Suprapubic skin (tissue), 4 donors: ENCODE measurements around the gene AK1. TPM values are rescaled to one million over a fixed set of nuclear protein-coding genes. Genes with fewer than 3 reads are reported as not detected.

ENCODE experiments used
- DNase-seq, 2 donors: peaks; one replicate each; pipeline ENCODE4 v3.0.0-alpha.2; 2019; ENCODE audit warnings: low spot score in 2 of 2
- H3K27ac ChIP-seq: fragments of 200-600 bp; sonication (generic); one replicate; pipeline ENCODE4 v1.5.1; 2019
- H3K27me3 ChIP-seq: fragments of 200-600 bp; sonication (generic); one replicate; pipeline ENCODE4 v1.5.1; 2019
- H3K36me3 ChIP-seq: fragments of 200-600 bp; sonication (generic); one replicate; pipeline ENCODE4 v1.5.1; 2019
- H3K4me1 ChIP-seq: fragments of 200-600 bp; sonication (generic); one replicate; pipeline ENCODE4 v1.5.1; 2019
- H3K4me3 ChIP-seq: fragments of 200-600 bp; sonication (generic); one replicate; pipeline ENCODE4 v1.5.1; 2019; ENCODE audit warnings: mild to moderate bottlenecking
- H3K9me3 ChIP-seq: fragments of 200-600 bp; sonication (generic); one replicate; pipeline ENCODE4 v1.5.1; 2019
- EP300 ChIP-seq: sonication (generic); formaldehyde crosslinking; IDR thresholded peaks from one replicate; pipeline ENCODE4 v1.6.1; 2017; ENCODE audit warnings: antibody characterized with exemption
- POLR2A ChIP-seq, 2 donors: fragments of 450-650 bp; IDR thresholded peaks; one replicate each; pipeline ENCODE4 v1.6.1; 2017; ENCODE audit warnings: antibody characterized with exemption in 2 of 2, mild to moderate bottlenecking in 2 of 2, moderate library complexity in 2 of 2
- POLR2AphosphoS5 ChIP-seq, 3 donors: sonication (generic); formaldehyde crosslinking; IDR thresholded peaks; one replicate each; pipeline ENCODE4 v1.6.1; 2017; ENCODE audit warnings: antibody characterized with exemption in 3 of 3
- WGBS: methylation state at CpG from one replicate; pipeline ENCODE4 v1.1.5; 2018; 5-methylcytosine and 5-hydroxymethylcytosine counted together
- total RNA-seq, 4 donors: library from RNA; depleted of rRNA; stranded (reverse); fragments of >200 nt; gene quantifications; one replicate each; pipeline ENCODE4 v1.1.0, GENCODE V29; 2016
- TF ChIP-seq, protein P1 (sequence below), 2 donors: fragments of 200-600 bp in 1 of 2; fragments of 450-650 bp in 1 of 2; sonication (generic) in 1 of 2; IDR thresholded peaks; one replicate each; pipeline ENCODE4 v1.5.1; 2016 to 2019; ENCODE audit warnings: antibody characterized with exemption in 2 of 2, mild to moderate bottlenecking in 1 of 2, moderate library complexity in 1 of 2

AK1 gene
- total RNA-seq, 4 donors from 2014 or later: 22.6 to 36.0 (median 26.0) TPM

DNA sequence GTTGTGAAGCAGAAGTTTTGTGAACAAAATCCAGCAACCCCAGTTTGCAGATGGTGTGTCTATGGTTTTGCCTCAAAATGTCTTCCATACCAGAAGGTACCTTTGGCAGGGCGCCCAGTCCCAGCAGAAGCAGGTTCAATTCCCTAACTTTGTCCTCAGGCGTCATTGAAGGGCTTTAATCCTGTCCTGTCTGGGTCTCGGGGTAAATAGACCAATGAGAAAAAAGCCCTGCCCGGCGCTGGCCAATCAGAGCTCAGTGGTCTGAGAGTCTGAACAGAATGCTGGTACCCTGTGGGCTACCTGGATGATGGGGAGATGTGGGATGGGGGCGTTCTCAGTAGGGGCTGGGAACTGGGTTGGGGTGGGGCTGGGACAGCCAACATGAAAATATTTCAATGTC, 45.6 kb upstream of the AK1 start:
- no peak for TF ChIP-seq EP300
- TF ChIP-seq POLR2AphosphoS5 (IDR thresholded peaks at IDR 0.05): no peak
- TF ChIP-seq, protein P1, sequence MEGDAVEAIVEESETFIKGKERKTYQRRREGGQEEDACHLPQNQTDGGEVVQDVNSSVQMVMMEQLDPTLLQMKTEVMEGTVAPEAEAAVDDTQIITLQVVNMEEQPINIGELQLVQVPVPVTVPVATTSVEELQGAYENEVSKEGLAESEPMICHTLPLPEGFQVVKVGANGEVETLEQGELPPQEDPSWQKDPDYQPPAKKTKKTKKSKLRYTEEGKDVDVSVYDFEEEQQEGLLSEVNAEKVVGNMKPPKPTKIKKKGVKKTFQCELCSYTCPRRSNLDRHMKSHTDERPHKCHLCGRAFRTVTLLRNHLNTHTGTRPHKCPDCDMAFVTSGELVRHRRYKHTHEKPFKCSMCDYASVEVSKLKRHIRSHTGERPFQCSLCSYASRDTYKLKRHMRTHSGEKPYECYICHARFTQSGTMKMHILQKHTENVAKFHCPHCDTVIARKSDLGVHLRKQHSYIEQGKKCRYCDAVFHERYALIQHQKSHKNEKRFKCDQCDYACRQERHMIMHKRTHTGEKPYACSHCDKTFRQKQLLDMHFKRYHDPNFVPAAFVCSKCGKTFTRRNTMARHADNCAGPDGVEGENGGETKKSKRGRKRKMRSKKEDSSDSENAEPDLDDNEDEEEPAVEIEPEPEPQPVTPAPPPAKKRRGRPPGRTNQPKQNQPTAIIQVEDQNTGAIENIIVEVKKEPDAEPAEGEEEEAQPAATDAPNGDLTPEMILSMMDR (IDR thresholded peaks at IDR 0.05): no peak
- no peak for TF ChIP-seq POLR2A (IDR thresholded peaks at IDR 0.05)
- Histone ChIP-seq H3K4me3 (no peak overlapping the region), H3K4me1 (peaks cover 56% of the 10 kb centered on the region), H3K27ac (no peak overlapping the region), H3K36me3 (no peaks in the 10 kb centered on the region), H3K27me3 (peaks cover 3% of the 10 kb centered on the region), H3K9me3 (no peaks in the 10 kb centered on the region)
- WGBS: 74% methylated on average over 6 of the region's 6 CpGs
- DNase-seq: no peak

DNA sequence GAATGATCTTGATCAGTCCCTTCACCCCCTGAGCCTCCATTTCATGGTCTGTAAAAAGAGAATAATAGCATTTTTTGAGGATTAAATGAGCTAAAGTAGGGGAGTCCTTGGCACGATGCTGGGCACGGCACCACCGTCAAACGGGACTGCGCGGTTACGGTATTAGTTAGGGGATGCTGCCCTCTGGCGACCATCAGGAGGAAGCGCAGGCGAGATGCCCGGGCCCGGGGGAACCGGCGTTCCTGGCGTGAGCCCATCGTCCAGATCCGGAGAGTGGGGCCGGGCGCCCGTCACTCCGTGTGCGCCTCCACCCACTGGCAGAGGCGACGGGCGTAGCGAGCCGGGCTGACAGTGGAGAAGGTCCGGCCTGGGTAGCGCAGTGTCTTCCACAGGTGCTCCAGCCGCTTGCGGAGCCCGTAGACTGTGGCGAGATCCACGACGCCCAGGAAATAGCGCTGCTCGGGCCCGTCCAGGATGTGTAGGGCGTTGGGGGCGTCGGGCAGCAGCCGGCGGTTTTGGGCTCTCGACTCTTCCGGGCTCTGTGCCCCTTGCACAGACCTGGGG, 44.2 kb upstream of the AK1 start:
- H3K27ac ChIP-seq: no peak overlapping the region
- H3K36me3 ChIP-seq: no peaks in the 10 kb centered on the region
- DNase-seq: peak in 1 of 2 donors; percentile 90
- no peaks in the 10 kb centered on the region for H3K9me3 ChIP-seq
- peak overlapping the region; percentile 22 for H3K4me3 ChIP-seq
- H3K4me1 ChIP-seq: peaks cover 56% of the 10 kb centered on the region
- 3% methylated on average over 19 of the region's 45 CpGs for WGBS
- peaks cover 3% of the 10 kb centered on the region for H3K27me3 ChIP-seq
- TF ChIP-seq, protein P1 (IDR thresholded peaks at IDR 0.05): peak; percentile 92 to 94
- TF ChIP-seq POLR2A (IDR thresholded peaks at IDR 0.05): no peak
- TF ChIP-seq POLR2AphosphoS5 (IDR thresholded peaks at IDR 0.05): peak in 1 of 3 donors; percentile 28
- no peak for TF ChIP-seq EP300

DNA sequence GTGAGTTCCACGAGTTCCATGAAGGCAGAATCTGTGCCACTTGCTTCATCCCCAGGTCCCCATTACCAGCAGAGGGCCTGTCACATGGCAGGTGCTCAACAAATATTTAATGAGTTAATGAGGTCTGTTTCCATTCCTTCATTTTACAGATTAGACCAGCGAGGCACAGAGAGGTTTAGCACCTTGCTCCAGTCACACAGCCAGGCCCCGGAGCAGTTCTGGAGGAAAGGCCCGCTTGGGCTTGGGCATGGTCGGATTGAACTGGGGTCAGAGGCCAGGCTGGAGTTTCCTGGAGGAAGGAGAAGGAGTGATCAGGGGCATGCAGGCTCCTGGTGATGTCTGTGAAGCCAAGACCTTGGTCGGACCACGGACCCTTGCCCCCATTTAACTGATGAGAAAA, 43.3 kb upstream of the AK1 start:
- Histone ChIP-seq H3K4me1 (peaks cover 63% of the 10 kb centered on the region), H3K4me3 (no peak overlapping the region), H3K27ac (no peak overlapping the region), H3K9me3 (no peaks in the 10 kb centered on the region), H3K27me3 (no peaks in the 10 kb centered on the region), H3K36me3 (no peaks in the 10 kb centered on the region)
- TF ChIP-seq POLR2AphosphoS5 (IDR thresholded peaks at IDR 0.05): no peak
- no peak for TF ChIP-seq EP300
- TF ChIP-seq, protein P1 (IDR thresholded peaks at IDR 0.05): no peak
- TF ChIP-seq POLR2A (IDR thresholded peaks at IDR 0.05): no peak
- DNase-seq: no peak
- WGBS: 67% methylated on average over 7 of the region's 7 CpGs

DNA sequence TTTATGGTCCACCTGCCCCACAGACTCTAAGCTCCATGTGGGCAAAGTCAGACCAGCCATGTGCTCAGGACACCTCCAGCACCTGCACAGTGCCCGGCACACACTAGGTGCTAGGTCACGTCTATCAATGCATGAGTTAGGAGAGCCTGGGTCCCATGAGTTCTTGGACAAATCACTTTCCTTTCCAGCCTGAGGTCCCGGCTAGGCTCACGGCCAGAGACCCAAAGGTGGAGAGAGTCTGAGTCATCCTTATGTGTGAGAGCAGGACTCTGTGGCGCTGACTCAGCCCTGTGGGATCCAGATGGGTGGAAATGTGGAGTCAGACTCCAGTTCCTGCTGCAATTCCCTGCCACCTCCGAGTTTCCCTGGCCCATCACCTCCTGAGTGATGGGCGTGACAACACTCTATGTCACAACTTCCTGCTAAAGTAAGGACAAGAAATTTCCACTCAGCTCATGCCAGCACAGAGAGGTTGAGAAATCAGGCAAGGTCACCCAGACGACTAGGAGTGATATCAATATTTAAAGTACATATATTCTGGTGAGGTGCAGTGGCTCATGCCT, 41.9 kb upstream of the AK1 start:
- no peaks in the 10 kb centered on the region for H3K9me3 ChIP-seq
- H3K4me1 ChIP-seq: peaks cover 72% of the 10 kb centered on the region
- no peak overlapping the region for H3K4me3 ChIP-seq
- no peaks in the 10 kb centered on the region for H3K36me3 ChIP-seq
- no peaks in the 10 kb centered on the region for H3K27me3 ChIP-seq
- TF ChIP-seq POLR2A (IDR thresholded peaks at IDR 0.05) (no peak), EP300 (no peak), POLR2AphosphoS5 (IDR thresholded peaks at IDR 0.05) (peak; percentile 82 to 100 (median 91))
- peak overlapping the region; percentile 50 for H3K27ac ChIP-seq
- WGBS: 21% methylated on average over 8 of the region's 8 CpGs
- peak; percentile 96 to 98 for DNase-seq

DNA sequence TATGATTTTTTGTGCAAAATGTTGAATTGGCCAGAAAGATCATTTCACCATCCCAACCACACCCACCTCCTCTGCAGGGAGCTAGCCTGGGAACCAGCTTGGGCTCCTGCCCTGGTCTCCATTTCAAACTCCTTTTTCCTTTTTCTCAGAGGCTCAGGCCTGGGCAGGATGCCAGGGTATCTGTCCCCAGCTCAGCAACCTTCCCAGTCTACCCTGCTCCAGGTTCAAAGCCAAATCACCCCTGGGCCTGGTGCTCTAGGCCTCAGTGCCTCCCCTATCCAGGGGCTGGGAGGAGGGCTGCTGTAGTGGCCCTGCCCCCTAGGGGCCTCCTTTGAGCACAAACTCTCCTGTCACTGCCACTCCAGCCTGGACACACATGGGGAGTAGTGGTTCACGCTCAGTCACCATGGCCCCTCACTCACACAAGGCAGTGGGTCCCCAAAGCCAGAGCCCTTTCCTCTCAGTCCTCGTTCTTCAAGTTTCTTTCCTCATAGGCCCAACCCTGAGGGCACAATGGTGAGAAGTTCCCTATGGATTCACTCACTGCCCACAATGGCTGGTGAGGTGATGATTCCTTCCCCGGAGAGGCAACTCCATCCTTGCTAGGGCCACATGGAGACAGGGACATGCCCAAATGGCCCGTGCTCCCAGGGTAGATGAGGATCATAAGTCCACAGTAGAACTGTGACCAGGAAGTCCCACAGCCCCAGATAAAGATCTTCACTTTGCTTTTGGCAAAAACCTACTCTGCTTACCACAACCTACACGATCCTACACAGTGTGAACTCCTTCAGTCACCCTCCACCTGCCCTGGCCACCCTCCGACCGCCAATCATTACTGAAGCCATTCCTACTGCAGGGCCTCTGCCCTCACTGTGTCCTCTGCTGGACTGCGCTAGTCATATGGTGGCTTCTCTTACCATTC, 41.0 kb upstream of the AK1 start:
- Histone ChIP-seq H3K27ac (peak overlapping the region; percentile 50), H3K36me3 (no peaks in the 10 kb centered on the region), H3K9me3 (no peaks in the 10 kb centered on the region), H3K4me3 (no peak overlapping the region), H3K4me1 (peaks cover 72% of the 10 kb centered on the region), H3K27me3 (no peaks in the 10 kb centered on the region)
- no peak for TF ChIP-seq POLR2A (IDR thresholded peaks at IDR 0.05)
- no peak for TF ChIP-seq POLR2AphosphoS5 (IDR thresholded peaks at IDR 0.05)
- WGBS: 82% methylated on average over 8 of the region's 8 CpGs
- no peak for DNase-seq

DNA sequence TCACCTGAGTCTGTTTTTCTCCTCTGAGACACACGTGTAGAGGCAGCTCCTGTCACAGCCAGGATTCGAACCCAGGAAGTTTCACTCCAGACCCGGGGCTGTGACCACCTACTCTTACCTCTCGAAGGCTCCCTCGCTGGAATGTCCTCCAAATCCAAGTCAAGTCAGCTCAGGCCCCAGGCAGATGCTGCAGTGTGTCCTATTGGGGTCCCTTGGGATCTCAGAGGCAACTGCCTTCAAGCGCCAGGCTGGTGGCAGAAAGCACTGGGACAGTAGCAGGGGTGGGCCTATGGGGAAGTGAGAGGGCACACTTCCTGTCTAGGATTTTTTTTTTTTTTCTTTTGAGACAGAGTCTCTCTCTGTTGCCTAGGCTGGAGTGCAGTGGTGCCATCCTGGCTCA, 40.1 kb upstream of the AK1 start:
- Histone ChIP-seq H3K9me3 (no peaks in the 10 kb centered on the region), H3K4me1 (peaks cover 72% of the 10 kb centered on the region), H3K4me3 (no peak overlapping the region), H3K27ac (peak overlapping the region; percentile 50), H3K36me3 (peaks cover 1% of the 10 kb centered on the region), H3K27me3 (no peaks in the 10 kb centered on the region)
- TF ChIP-seq POLR2AphosphoS5 (IDR thresholded peaks at IDR 0.05) (no peak), EP300 (no peak), POLR2A (IDR thresholded peaks at IDR 0.05) (no peak)
- TF ChIP-seq, protein P1 (IDR thresholded peaks at IDR 0.05): no peak
- DNase-seq: no peak
- WGBS: 51% methylated on average over 6 of the region's 6 CpGs
